Inflammatory macrophage treated with lipopolysaccharide for 1 hour (primary cell): ENCODE results near the gene HCK.
"Not testable (repeated sequence)": the region's sequence is repeated elsewhere in the genome, so short reads cannot be mapped to it uniquely, and the experiment has no call there.

Experiments
- DNase-seq, 2 donors: peaks; one replicate each; pipeline ENCODE4 v3.0.0-alpha.2; 2020 to 2022

The HCK gene

DNA sequence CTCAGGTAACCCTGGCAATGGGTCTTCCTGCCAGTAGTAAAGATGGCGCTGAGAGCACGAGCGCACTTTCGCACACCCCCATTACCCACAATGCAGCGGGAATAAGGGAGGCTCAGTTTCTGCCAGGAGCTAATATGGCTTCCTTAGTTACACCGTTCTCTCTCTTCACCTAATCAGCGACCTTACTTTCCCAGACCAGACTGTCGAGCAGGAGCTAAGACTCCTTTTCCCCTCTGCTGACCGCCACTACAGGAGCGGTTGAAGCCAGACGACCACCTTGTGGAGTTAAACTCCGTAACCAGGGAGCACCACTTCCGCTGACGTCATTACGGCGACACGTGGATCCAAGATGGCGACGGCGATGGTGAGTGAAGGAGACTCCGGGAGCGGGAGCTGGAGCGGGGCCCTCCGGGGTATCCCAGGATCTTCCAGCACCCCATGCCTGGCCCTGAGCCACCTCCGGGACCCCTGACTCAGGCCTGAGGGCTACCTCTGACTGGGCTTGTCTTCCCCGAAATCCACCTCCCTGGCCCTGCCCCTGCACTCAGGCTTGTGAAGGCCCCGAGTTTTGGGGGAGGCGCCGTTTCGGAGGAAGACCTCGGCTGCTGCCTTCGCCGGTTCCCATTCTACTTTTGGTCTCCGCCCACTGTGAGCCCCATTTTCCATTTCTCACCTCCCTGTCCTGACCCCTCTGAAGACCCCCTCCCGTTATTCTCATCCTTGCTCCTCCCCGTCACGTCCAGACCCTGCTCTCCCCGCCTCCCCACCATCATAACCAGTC is 57.5 kb downstream of the HCK start, which contains the start of gene TM9SF4:
TM9SF4 (plus strand) TSS at position 323 of the 781 bp plus-strand sequence; CDS start at position 350, 27 bp downstream.
- DNase-seq: peak; percentile 86 to 93

DNA sequence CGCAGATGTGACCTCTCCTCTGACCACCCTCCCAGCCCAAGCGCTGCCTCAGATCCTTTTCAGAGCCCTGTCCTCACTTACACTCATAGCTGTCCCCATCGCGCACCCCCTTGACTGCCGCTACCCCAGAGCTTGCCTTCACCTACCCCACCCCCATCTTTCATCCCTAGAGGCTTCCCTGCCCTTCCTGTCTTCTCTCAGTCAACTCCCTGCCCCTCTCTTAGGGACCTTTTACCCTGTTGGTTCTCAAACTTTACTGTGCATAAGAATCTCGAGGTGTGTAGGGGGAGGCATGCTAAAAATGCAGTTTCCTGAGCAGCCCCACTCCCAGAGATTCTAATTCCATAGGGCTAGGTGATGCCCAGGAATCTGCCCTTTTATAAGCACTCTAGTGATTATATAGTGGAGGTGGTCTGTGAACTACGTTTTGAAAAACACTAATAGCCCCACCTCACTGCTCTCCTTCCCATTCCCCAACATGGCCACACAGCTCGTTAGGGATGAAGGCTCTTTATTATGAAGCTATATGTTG is 58.2 kb downstream of the HCK start:
- DNase-seq: no peak

- DNase-seq: no peak
Observed at GRCh38 chr20:32110727-32111126, 58.7 kb downstream of the HCK start.

DNA sequence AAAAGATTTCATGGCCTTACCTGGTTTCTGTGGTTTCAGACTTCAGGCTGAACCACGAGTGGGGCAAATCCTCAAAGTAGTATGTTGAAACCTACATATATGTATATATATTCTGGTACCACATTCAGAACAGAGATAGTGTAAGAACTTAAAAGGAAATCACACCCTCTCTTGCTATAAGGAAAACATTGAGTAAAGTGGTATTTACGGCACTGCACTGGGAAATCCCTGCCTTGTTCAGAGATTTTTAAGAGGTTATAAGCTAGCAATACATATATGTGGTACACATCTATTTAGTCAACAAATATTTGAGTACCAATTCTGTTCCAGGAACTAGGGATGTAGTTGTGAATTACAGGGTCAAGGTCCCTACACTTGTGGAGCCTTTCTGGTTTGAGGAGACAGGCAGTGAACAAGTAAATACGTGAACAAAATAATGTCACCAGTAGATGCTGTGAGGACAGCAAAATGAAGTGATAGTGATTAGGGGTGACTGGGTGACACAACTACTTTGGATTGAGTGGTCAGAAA is 59.2 kb downstream of the HCK start:
- peak; percentile 41 to 43 for DNase-seq

GRCh38 chr20:32111753-32112152 is 59.7 kb downstream of the HCK start:
- DNase-seq: peak; percentile 62 to 71

- peak; percentile 97 to 99 for DNase-seq
Observed at GRCh38 chr20:32112841-32113240, 60.8 kb downstream of the HCK start.

- DNase-seq: peak; percentile 42 to 66
Observed at GRCh38 chr20:32113591-32114260, 61.7 kb downstream of the HCK start.

- no peak for DNase-seq
Observed at GRCh38 chr20:32114305-32114960, 62.4 kb downstream of the HCK start.

GRCh38 chr20:32115211-32115767 is 63.2 kb downstream of the HCK start:
- no peak for DNase-seq

GRCh38 chr20:32116079-32116521 is 64.1 kb downstream of the HCK start:
- DNase-seq: no peak

DNA sequence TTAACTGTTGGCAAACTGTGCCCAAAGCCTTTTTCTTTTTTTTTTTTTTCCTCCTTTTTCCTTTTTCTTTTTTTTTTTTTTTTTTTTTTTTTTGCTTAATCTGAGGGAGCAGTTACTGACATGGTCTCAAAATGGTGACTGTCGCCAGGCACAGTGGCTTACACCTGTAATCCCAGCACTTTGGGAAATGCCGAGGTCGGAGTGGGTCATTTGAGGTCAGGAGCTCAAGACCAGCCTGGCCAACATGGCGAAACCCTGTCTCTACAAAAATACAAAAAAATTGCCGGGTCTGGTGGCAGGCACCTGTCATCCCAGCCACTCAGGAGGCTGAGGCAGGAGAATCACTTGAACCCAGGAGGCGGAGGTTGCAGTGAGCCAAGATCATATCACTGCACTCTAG is 64.8 kb downstream of the HCK start:
- DNase-seq: not testable (repeated sequence)

GRCh38 chr20:32118427-32118826 is 66.4 kb downstream of the HCK start:
- not testable (repeated sequence) for DNase-seq

DNA sequence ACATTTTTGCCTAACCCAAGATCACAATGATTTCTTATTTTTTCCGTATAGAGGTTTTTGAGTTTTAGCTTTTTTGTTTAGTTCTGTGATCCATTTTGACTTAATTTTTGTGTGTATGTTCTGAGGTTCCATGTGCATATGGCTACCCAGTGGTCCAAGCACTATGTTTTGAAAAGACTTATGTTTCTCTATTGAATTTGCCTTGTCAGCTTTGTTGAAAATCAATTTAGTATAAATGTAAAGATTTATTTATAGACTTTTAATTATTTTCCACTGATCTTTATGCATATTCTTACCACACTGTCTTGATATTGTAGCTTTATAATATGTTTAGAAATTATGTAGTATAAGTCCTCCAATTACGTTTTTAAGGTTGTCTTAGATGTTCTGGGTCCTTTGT is 67.7 kb downstream of the HCK start:
- no peak for DNase-seq

DNA sequence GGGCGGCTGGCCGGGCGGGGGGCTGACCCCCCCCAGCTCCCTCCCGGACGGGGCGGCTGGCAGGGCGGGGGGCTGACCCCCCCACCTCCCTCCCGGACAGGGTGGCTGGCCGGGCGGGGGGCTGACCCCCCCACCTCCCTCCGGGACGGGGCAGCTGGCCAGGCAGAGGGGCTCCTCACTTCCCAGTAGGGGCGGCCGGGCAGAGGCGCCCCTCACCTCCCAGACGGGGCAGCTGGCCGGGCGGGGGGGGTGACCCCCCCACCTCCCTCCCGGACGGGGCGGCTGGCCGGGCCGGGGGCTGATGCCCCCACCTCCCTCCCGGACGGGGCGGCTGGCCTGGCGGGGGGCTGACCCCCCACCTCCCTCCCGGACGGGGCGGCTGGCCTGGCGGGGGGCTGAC is 69.9 kb downstream of the HCK start:
- not testable (repeated sequence) for DNase-seq

GRCh38 chr20:32123088-32123487 is 71.0 kb downstream of the HCK start:
- no peak for DNase-seq

DNA sequence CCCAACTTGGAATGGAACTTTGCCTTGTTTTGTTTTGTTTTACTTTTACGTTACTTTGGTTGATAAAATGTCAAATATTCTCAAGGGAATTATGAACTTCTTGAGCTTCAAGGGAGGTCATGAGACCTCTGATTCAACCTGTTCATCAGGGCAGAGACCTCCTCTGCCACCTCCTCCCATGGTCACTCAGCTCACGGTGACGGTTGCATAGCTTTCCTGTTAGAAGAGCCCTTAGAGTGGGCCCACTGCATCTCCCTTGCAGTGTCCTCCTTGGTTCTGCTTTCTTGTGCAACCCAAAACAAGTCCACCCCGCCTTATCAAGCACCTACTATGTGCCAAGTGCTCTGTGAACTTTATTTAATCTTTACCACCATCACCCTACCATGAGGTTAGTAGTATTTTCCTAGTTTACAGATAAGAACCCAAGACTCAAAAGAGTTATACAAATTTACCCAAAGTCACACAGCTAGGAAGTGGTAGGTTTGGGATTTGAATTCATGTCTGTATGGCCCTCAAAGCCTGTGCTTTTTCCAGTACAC is 72.9 kb downstream of the HCK start:
- no peak for DNase-seq

GRCh38 chr20:32125506-32125905 is 73.5 kb downstream of the HCK start:
- no peak for DNase-seq

GRCh38 chr20:32126919-32127318 is 74.9 kb downstream of the HCK start:
- no peak for DNase-seq

- DNase-seq: no peak
Observed at GRCh38 chr20:32127347-32127746, 75.3 kb downstream of the HCK start.

- DNase-seq: no peak
Observed at GRCh38 chr20:32128167-32128566, 76.1 kb downstream of the HCK start.

- DNase-seq: no peak
Observed at GRCh38 chr20:32129863-32130262, 77.8 kb downstream of the HCK start.

DNA sequence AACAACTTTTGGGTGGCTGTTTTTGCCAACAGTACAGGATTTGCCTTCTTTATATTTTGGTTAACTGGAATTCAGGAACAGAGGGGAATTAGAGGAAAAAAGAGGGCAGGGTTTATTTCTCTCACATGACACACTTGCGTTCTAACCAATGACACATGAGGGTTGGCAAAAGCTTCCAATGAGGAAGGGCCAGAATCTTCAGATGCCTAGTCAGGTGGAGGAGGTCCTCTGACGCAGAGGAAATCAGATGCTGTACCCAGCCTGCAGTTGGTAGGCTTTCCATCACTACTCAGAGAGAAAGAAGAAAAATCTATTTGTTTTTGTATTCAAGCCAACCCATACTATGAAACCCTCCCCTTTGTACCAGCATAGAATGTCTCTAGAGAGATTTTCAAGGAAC is 78.3 kb downstream of the HCK start:
- DNase-seq: no peak

GRCh38 chr20:32130965-32131364 is 78.9 kb downstream of the HCK start:
- no peak for DNase-seq
